HCT116 (cell line): ENCODE measurements around the gene IGF2R. TPM values are rescaled to one million over a fixed set of nuclear protein-coding genes. Genes with fewer than 3 reads are reported as not detected.

Experiments
- ATAC-seq: fragments of 200-7000 bp; cut with Tn5 transposase; 2 replicates; pipeline ENCODE4 v1.9.1; 2020; ENCODE audit warnings: mild to moderate bottlenecking, moderate library complexity
- BruUV-seq: library from RNA; stranded (reverse); fragments of 400-500 nt; replicated peaks from 2 replicates; lab custom pipeline; 2021; lab: Mats Ljungman, UMichigan
- CTCF ChIA-PET: fragments of 300-600 bp; sonication (Branson Sonifier 250); formaldehyde crosslinking; loops from one replicate; lab custom pipeline; 2021; ENCODE audit warnings: antibody characterized with exemption; lab: Charles Lee
- POLR2A ChIA-PET: fragments of 300-600, 350-600 bp; sonication (Branson Sonifier 250); formaldehyde crosslinking; loops from one replicate; lab custom pipeline; 2021; ENCODE audit warnings: antibody characterized with exemption; lab: Charles Lee
- RAD21 ChIA-PET, 2 experiments: fragments of 300-600 bp; sonication (Branson Sonifier 250); formaldehyde crosslinking; loops; one replicate each; lab custom pipeline; 2023; ENCODE audit warnings: low total read pairs in 2 of 2; ENCODE audit not compliant: uncharacterized antibody in 2 of 2, unreplicated experiment in 2 of 2, low non-redundant PET in 1 of 2; lab: Charles Lee
- DNase-seq: peaks from one replicate; pipeline ENCODE4 v3.0.0-alpha.2; 2010; ENCODE audit warnings: low read depth, low spot score
- H2AFZ ChIP-seq: fragments of 200-600 bp; shearing (Covaris generic), sonication (generic); 2 replicates; pipeline ENCODE4 v1.6.1; 2017; ENCODE audit warnings: low read depth, mixed run types, mixed read lengths, antibody characterized with exemption, low read length; ENCODE audit not compliant: poor library complexity, severe bottlenecking
- H3K27ac ChIP-seq: 2 replicates; pipeline ENCODE4 v1.5.1; 2012; ENCODE audit warnings: low read depth, low read length
- H3K27me3 ChIP-seq: fragments of 200-600 bp; sonication (generic); 2 replicates; pipeline ENCODE4 v1.6.1; 2016; ENCODE audit warnings: mixed run types, low read length, mixed read lengths; ENCODE audit not compliant: insufficient read depth
- H3K36me3 ChIP-seq, 2 experiments: fragments of 200-500 bp in 1 of 2; fragments of 200-600 bp in 1 of 2; sonication (Bioruptor generic) in 1 of 2; sonication (generic) in 1 of 2; 2 replicates each; pipeline versions ENCODE4 v1.5.1 to v1.6.1; 2014 to 2016; ENCODE audit warnings: low read length in 2 of 2, inconsistent platforms in 1 of 2, mixed read lengths in 1 of 2, mixed run types in 1 of 2; ENCODE audit not compliant: insufficient read depth in 2 of 2, control insufficient read depth in 1 of 2
- H3K4me1 ChIP-seq, 2 experiments: fragments of 200-600 bp in 1 of 2; sonication (generic) in 1 of 2; 2 replicates each; pipeline versions ENCODE4 v1.5.1 to v1.6.1; 2012 to 2017; ENCODE audit warnings: low read length in 2 of 2, inconsistent platforms in 1 of 2, mild to moderate bottlenecking in 1 of 2, mixed read lengths in 1 of 2, mixed run types in 1 of 2, moderate library complexity in 1 of 2; ENCODE audit not compliant: insufficient read depth in 2 of 2, control insufficient read depth in 1 of 2
- H3K4me2 ChIP-seq: fragments of 200-600 bp; sonication (generic); 2 replicates; pipeline ENCODE4 v1.6.1; 2017; ENCODE audit warnings: mixed run types, low read length, mixed read lengths
- H3K4me3 ChIP-seq, 2 experiments: fragments of 200-600 bp in 1 of 2; sonication (generic) in 1 of 2; replicated peaks in 1 of 2; 2 replicates each; pipeline ENCODE4 v1.5.1; 2011 to 2016; ENCODE audit warnings: low read length in 2 of 2, control low read depth in 1 of 2, low read depth in 1 of 2, mild to moderate bottlenecking in 1 of 2, mixed read lengths in 1 of 2, mixed run types in 1 of 2
- H3K79me2 ChIP-seq: fragments of 200-600 bp; sonication (generic); 2 replicates; pipeline ENCODE4 v1.6.1; 2017; ENCODE audit warnings: mild to moderate bottlenecking, mixed run types, low read length, moderate library complexity, mixed read lengths; ENCODE audit not compliant: insufficient read depth
- H3K9ac ChIP-seq: fragments of 200-600 bp; sonication (generic); 2 replicates; pipeline ENCODE4 v1.6.1; 2016; ENCODE audit warnings: low read length, mixed read lengths
- H3K9me2 ChIP-seq: fragments of 200-600 bp; sonication (generic), shearing (Covaris generic); 2 replicates; pipeline ENCODE4 v1.6.1; 2017; ENCODE audit warnings: mixed run types, mild to moderate bottlenecking, moderate library complexity; ENCODE audit not compliant: insufficient read depth
- H3K9me3 ChIP-seq, 2 experiments: fragments of 200-500 bp in 1 of 2; fragments of 200-600 bp in 1 of 2; sonication (Bioruptor generic) in 1 of 2; sonication (generic) in 1 of 2; 2 replicates each; pipeline ENCODE4 v1.6.1; 2014 to 2017; ENCODE audit warnings: low read length in 2 of 2, mixed read lengths in 2 of 2, inconsistent platforms in 1 of 2, low read depth in 1 of 2, mild to moderate bottlenecking in 1 of 2, mixed run types in 1 of 2, moderate library complexity in 1 of 2; ENCODE audit not compliant: control insufficient read depth in 1 of 2, insufficient read depth in 1 of 2
- H4K20me1 ChIP-seq: fragments of 200-600 bp; sonication (generic), shearing (Covaris generic); 2 replicates; pipeline ENCODE4 v1.6.1; 2017; ENCODE audit warnings: mixed run types, mild to moderate bottlenecking, moderate library complexity; ENCODE audit not compliant: insufficient read depth
- CBX3 ChIP-seq: IDR thresholded peaks from 2 replicates; pipeline ENCODE4 v1.6.1; 2012; ENCODE audit warnings: low read depth
- EGR1 ChIP-seq: IDR thresholded peaks from 2 replicates; pipeline ENCODE4 v1.6.1; 2012; ENCODE audit warnings: low read depth
- EZH2 ChIP-seq: fragments of 200-600 bp; sonication (generic); IDR thresholded peaks from 2 replicates; pipeline ENCODE4 v1.6.1; 2017; ENCODE audit warnings: antibody characterized with exemption, mixed run types
- EZH2phosphoT487 ChIP-seq: fragments of 200-600 bp; IDR thresholded peaks from 2 replicates; pipeline ENCODE4 v1.6.1; 2018; ENCODE audit warnings: antibody characterized with exemption, borderline replicate concordance
- FOSL1 ChIP-seq: IDR thresholded peaks from 2 replicates; pipeline ENCODE4 v1.6.1; 2012; ENCODE audit warnings: low read depth
- RAD21 ChIP-seq: IDR thresholded peaks from 2 replicates; pipeline ENCODE4 v1.6.1; 2012; ENCODE audit warnings: low read depth, mild to moderate bottlenecking
- TCF7L2 ChIP-seq: IDR thresholded peaks from 2 replicates; pipeline ENCODE4 v1.7.0; 2011; ENCODE audit warnings: borderline replicate concordance, inconsistent platforms; ENCODE audit not compliant: insufficient read depth, insufficient read length; ENCODE audit errors: extremely low read depth
- ZFX ChIP-seq: fragments of 450-650 bp; IDR thresholded peaks from 2 replicates; pipeline ENCODE4 v1.6.1; 2017
- ZNF274 ChIP-seq: fragments of 200-500 bp; sonication (Bioruptor generic); IDR thresholded peaks from 2 replicates; pipeline ENCODE4 v1.6.1; 2014; ENCODE audit warnings: mild to moderate bottlenecking, low read depth, low read length, inconsistent platforms
- intact Hi-C: fragments of 100-400 bp; cut with micrococcal nuclease; formaldehyde crosslinking; loops from 2 replicates; pipeline ENCODE4 v1.10.0; 2022
- total RNA-seq: library from RNA; stranded (reverse); gene quantifications from one replicate; pipeline ENCODE4 v1.2.1, GENCODE V29; 2021; ENCODE audit not compliant: unreplicated experiment
- TF ChIP-seq, protein P1 (sequence below): IDR thresholded peaks from 2 replicates; pipeline ENCODE4 v1.6.1; 2011; ENCODE audit warnings: mild to moderate bottlenecking, low read length, moderate library complexity; ENCODE audit not compliant: insufficient replicate concordance; ENCODE audit errors: extremely low read depth
- TF ChIP-seq, protein P2 (sequence below), 3 experiments: fragments of 200-600 bp in 1 of 3; sonication (generic) in 1 of 3; IDR thresholded peaks in 2 of 3; conservative IDR thresholded peaks in 1 of 3; 2 replicates each; pipeline ENCODE4 v1.5.1; 2012 to 2017; ENCODE audit warnings: low read depth in 2 of 3, low read length in 2 of 3, antibody characterized with exemption in 1 of 3, borderline replicate concordance in 1 of 3, control low read depth in 1 of 3, mild to moderate bottlenecking in 1 of 3, mixed read lengths in 1 of 3, mixed run types in 1 of 3, moderate library complexity in 1 of 3; ENCODE audit not compliant: insufficient read depth in 1 of 3

Gene IGF2R
- total RNA-seq, 1 experiment from 2014 or later = 37.0 TPM

DNA sequence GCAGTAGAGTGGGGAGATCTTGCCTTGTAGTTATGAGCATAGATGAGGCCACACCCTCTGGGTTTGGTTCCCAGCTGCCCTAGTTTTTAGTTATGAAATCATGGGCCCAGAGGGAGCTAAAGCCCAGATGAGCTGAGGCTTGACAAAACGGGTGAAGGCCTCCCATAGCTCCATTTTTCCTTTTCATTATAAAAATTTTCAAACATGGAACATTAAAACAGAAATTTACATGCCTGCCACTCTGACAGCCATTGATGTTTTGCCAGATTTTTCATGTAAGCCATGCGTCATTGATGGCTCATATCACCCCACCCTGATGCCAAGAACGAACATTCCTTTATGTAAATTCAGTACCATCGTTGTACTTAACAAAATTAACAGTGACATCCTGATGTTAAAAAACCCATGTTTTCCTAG, 67.9 kb downstream of the IGF2R start:
- H3K4me2 ChIP-seq = no peak overlapping the region
- no peaks in the 10 kb centered on the region for H3K9me3 ChIP-seq
- CTCF ChIA-PET = no interaction called here
- POLR2A ChIA-PET = no interaction called here
- no peaks in the 10 kb centered on the region for H3K27me3 ChIP-seq
- H3K4me1 ChIP-seq = no peaks in the 10 kb centered on the region
- TF ChIP-seq TCF7L2 (no peak), FOSL1 (no peak), EGR1 (no peak), ZNF274 (no peak), EZH2 (no peak), ZFX (no peak), EZH2phosphoT487 (no peak), CBX3 (no peak), RAD21 (no peak)
- TF ChIP-seq, protein P1, sequence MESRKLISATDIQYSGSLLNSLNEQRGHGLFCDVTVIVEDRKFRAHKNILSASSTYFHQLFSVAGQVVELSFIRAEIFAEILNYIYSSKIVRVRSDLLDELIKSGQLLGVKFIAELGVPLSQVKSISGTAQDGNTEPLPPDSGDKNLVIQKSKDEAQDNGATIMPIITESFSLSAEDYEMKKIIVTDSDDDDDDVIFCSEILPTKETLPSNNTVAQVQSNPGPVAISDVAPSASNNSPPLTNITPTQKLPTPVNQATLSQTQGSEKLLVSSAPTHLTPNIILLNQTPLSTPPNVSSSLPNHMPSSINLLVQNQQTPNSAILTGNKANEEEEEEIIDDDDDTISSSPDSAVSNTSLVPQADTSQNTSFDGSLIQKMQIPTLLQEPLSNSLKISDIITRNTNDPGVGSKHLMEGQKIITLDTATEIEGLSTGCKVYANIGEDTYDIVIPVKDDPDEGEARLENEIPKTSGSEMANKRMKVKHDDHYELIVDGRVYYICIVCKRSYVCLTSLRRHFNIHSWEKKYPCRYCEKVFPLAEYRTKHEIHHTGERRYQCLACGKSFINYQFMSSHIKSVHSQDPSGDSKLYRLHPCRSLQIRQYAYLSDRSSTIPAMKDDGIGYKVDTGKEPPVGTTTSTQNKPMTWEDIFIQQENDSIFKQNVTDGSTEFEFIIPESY = no peak
- TF ChIP-seq, protein P2, sequence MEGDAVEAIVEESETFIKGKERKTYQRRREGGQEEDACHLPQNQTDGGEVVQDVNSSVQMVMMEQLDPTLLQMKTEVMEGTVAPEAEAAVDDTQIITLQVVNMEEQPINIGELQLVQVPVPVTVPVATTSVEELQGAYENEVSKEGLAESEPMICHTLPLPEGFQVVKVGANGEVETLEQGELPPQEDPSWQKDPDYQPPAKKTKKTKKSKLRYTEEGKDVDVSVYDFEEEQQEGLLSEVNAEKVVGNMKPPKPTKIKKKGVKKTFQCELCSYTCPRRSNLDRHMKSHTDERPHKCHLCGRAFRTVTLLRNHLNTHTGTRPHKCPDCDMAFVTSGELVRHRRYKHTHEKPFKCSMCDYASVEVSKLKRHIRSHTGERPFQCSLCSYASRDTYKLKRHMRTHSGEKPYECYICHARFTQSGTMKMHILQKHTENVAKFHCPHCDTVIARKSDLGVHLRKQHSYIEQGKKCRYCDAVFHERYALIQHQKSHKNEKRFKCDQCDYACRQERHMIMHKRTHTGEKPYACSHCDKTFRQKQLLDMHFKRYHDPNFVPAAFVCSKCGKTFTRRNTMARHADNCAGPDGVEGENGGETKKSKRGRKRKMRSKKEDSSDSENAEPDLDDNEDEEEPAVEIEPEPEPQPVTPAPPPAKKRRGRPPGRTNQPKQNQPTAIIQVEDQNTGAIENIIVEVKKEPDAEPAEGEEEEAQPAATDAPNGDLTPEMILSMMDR (IDR thresholded peaks at IDR 0.05 in 2 of 3, conservative IDR thresholded peaks at IDR 0.05 in 1 of 3; ENCODE audit: borderline replicate concordance in 1 of 3, insufficient read depth in 1 of 3, low read depth in 2 of 3, low read length in 2 of 3) = no peak
- TF ChIP-seq, all 23 proteins: peak for 0
- intact Hi-C loops = no loop called here
- DNase-seq (no peak), ATAC-seq (no peak)
- Histone ChIP-seq H3K27ac (no peak overlapping the region), H3K79me2 (no peaks in the 10 kb centered on the region), H2AFZ (no peak overlapping the region), H3K4me3 (no peak overlapping the region), H3K9me2 (no peaks in the 10 kb centered on the region), H3K36me3 (peaks cover 0 to 19% of the 10 kb centered on the region in 2 experiments; a peak in 2 of 4 replicates), H3K9ac (no peak overlapping the region), H4K20me1 (no peaks in the 10 kb centered on the region)
- RAD21 ChIA-PET = no interaction called here
- no TSS peak for BruUV-seq
